HG03442 (cell line): Measurements from ENCODE around the gene E2F8.

Source experiments
- ATAC-seq: cut with Tn5 transposase; IDR thresholded peaks from one replicate; pipeline ENCODE4 v1.9.1; 2021; ENCODE audit warnings: mild to moderate bottlenecking, moderate library complexity; ENCODE audit not compliant: unreplicated experiment

The E2F8 gene

DNA sequence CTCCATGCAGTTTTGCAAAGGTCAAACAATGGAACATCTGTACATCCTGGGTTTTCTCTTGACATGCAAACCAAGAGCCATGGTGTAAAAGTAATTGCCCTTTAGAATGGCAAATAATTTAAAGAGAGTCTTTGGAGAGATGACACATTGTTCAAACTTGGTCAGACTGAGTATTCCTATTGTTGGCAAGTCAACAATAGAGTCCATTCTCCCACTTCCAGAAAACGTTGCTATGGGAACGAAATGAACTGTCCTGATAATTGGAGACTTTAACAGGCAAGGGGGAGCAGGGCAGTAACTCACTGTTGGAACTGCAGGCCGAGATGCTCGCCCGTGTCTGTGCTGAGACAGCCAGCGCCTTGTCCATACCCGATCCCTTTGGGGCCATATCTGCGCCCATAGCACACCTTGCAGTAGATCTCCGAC lies 52.9 kb downstream of the E2F8 start:
- no peak for ATAC-seq

DNA sequence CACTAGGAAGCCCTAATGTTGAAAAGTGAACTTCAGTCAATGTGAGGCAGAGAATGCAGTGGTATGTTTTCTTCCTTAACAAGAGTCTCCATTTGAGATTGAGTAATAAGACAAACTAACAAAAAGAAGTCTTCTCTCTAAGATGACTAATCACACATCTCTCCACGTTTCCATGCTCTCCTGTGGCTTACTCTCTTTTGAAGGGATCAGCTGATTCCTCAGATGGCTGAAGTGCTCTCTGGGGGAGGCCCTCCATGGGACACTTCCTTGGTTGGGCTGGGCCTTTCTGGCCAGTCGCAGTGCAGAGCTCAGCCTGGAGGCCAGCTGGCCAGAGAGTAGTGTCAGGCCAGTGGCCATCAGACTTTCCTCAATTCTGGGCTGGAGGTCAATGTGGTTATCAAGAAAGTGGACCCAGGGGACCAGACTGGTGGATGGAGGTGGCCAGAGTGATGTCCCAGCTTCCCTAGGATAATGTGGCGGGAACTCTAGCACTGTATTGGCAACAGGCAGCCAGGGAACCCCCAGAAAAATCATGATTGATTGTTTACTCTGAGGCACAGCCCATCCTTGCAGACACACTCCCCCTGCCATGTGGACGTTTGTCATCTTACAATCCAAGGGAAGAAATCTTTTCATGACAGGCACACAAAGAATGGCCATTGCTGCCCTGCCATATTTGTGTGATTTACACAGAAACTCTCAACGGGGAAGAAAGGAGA lies 53.5 kb downstream of the E2F8 start:
- ATAC-seq = no peak

DNA sequence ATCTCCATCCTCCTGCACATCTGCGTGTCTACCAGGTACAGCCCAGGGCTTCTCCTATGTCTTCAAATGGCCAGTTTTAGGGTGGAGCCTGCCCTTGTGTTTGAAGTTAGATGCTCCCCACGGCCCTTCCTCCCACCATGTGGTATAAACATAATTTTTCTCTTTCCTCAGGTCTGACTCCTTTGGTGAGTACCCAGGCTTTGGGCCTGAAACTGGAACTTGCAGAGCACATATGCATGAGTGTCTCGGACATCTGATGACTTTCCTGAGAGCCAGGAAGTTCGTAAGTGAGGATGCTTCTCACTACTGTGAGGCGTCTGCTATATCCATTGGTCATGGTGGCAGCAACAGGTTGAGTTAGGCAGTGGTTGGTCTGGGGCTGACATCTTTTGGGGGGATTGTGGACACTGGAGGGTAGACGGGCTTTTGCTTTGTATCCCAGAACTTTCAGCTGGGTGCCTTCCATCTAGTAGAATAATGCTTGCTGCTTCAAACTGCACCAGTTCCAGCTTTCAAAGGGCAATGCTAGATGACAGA lies 55.2 kb downstream of the E2F8 start:
- ATAC-seq = no peak

DNA sequence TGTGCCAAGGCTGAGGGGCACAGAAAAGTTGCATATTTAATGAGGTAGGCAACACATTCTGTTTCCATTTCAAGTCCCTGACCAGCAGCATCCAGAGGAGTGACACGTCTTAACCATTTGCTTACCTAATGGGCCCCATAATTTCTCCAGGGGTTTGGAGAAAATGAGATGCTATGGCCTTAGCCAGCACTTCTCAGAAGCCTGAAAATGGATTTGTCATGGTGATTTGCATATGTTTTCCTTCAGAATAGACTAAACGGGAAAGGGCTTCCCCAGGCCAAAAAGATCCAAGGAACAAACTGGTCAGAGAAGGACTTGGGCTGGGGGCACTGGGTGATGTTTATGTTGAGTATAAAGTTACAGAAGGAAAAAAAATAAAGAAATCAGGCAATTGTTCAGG lies 55.7 kb downstream of the E2F8 start:
- ATAC-seq = no peak

DNA sequence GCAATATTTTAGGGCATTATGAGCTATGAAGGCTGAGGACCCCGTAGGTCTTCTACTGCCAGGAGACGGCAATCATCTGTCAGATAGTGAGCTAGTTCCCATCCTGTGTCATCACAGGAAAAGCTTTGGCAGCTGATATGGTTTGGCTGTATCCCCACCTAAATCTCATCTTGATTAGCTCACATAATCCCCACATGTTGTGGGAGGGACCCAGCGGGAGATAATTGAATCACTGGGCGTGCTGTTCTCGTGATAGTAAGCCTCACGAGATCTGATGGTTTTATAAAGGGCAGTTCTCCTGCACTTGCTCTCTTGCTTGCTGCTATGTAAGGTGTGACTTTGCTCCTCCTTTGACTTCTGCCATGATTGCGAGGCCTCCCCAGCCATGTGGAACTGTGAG lies 57.1 kb downstream of the E2F8 start:
- no peak for ATAC-seq

DNA sequence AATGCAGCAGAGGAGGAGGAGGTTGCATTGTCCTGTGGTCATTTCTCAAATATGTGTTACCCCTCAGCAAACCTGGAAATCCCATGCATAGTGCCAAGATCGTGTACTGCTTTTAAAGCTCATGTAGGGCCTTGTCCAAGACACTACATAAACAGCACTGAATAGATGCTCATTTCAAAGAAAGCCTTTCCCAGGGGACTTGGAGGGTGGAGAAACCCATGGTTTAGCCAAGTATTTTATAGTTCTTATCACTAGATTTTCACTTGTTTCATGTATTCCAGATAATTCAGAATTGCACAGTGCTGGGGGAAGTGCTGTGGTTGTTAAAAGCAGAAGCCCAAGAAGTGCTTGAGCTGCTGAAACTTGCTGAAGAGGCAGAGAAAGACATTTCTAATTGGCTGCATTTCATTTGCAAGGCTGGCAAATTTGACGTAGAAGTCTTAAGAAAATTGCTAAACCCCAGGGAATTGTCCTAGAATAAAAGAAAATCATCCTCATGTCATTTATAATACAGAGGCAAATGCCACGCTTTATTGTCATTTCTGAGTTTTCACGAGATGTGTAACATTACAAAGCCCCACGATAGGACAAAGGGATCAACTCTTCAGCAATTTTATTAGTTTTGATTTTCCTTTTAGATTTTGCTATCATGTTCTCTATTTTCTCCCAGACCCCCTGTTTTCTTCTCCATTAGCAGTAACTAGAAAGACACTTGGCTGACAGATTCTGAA lies 59.0 kb downstream of the E2F8 start:
- ATAC-seq = no peak

DNA sequence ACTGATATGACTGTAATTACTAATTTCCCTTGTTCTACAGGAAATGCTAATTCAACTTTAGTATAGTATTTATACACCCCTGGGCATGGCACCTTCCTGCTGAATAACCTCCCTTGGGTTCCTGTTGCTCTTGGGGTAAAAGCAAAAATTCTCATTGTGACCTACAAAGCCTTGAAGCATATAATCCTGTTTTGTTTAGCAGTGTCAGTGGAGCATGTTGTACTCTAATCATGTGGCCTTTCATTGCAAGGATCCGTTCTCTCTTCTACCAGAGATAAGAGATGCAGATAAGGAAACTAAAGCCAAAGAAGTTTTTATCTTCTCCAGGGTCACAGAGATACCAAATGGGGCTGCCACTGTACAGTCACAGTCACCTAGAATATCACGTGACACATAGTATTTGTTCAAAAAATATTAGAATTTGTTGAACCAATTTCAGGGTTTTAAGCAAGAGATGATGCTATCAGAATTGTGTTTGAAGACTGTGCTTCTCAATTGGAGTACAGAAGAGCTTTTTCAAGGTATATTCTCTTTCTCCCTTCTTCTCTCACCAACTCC lies 64.0 kb downstream of the E2F8 start:
- ATAC-seq = no peak
